SK-N-SH treated with all-trans-retinoic acid at 6 μM for 48 hours (cell line): ENCODE results near the gene MIPEP.
A peak's percentile ranks its signal among the peaks of the same experiment; 100 is the strongest.

Experiments used
- ATAC-seq: fragments of 200-7000 bp; cut with Tn5 transposase; 3 replicates; pipeline ENCODE4 v1.9.1; 2020; ENCODE audit warnings: mild to moderate bottlenecking, moderate library complexity
- ARNTL ChIP-seq: fragments of 450-650 bp; formaldehyde crosslinking; IDR thresholded peaks from 2 replicates; pipeline ENCODE4 v1.5.0; 2020; ENCODE audit warnings: low read depth, mild to moderate bottlenecking, moderate library complexity, borderline replicate concordance
- BACH2 ChIP-seq: fragments of 250-450 bp; sonication (Bioruptor Pico); IDR thresholded peaks from 2 replicates; pipeline ENCODE4 v1.9.0; 2021; ENCODE audit warnings: mild to moderate bottlenecking, borderline replicate concordance
- ESRRG ChIP-seq: fragments of 250-450 bp; sonication (Bioruptor Pico); IDR thresholded peaks from 2 replicates; pipeline ENCODE4 v1.6.1; 2021; ENCODE audit warnings: mild to moderate bottlenecking
- GLIS3 ChIP-seq: fragments of 250-450 bp; sonication (Bioruptor Pico); IDR thresholded peaks from 2 replicates; pipeline ENCODE4 v1.5.0; 2020; ENCODE audit warnings: mild to moderate bottlenecking, moderate library complexity
- ISL1 ChIP-seq: fragments of 250-450 bp; sonication (Bioruptor Pico); IDR thresholded peaks from 2 replicates; pipeline ENCODE4 v2.1.2; 2022; ENCODE audit warnings: mild to moderate bottlenecking, moderate library complexity
- OSR1 ChIP-seq: fragments of 250-450 bp; sonication (Bioruptor Pico); IDR thresholded peaks from 2 replicates; pipeline ENCODE4 v1.8.0; 2022; ENCODE audit warnings: moderate library complexity, mild to moderate bottlenecking, inconsistent platforms
- PPARA ChIP-seq: fragments of 250-450 bp; sonication (Bioruptor Pico); IDR thresholded peaks from 2 replicates; pipeline ENCODE4 v1.5.0; 2020; ENCODE audit warnings: mild to moderate bottlenecking, borderline replicate concordance
- TCF4 ChIP-seq: fragments of 250-450 bp; sonication (Bioruptor Pico); IDR thresholded peaks from 2 replicates; pipeline ENCODE4 v1.8.0; 2021; ENCODE audit warnings: mild to moderate bottlenecking, moderate library complexity, borderline replicate concordance
- TOX ChIP-seq: fragments of 250-450 bp; sonication (Bioruptor Pico); IDR thresholded peaks from 2 replicates; pipeline ENCODE4 v1.8.0; 2021; ENCODE audit warnings: mild to moderate bottlenecking, moderate library complexity, borderline replicate concordance
- TSHZ2 ChIP-seq: fragments of 250-450 bp; sonication (Bioruptor Pico); IDR thresholded peaks from 2 replicates; pipeline ENCODE4 v1.5.0; 2020; ENCODE audit warnings: mild to moderate bottlenecking, moderate library complexity
- ZC3H10 ChIP-seq: fragments of 250-450 bp; sonication (Bioruptor Pico); IDR thresholded peaks from 2 replicates; pipeline ENCODE4 v1.5.1; 2021; ENCODE audit warnings: mild to moderate bottlenecking, moderate library complexity
- ZFP3 ChIP-seq: fragments of 250-450 bp; sonication (Bioruptor Pico); IDR thresholded peaks from 2 replicates; pipeline ENCODE4 v1.5.0; 2020; ENCODE audit warnings: mild to moderate bottlenecking, moderate library complexity
- ZFP30 ChIP-seq: fragments of 450-650 bp; formaldehyde crosslinking; IDR thresholded peaks from 2 replicates; pipeline ENCODE4 v1.5.0; 2022; ENCODE audit warnings: mild to moderate bottlenecking, moderate library complexity
- ZNF565 ChIP-seq: fragments of 450-650 bp; formaldehyde crosslinking; conservative IDR thresholded peaks from 2 replicates; pipeline ENCODE4 v1.5.0; 2020; ENCODE audit warnings: low read depth, mild to moderate bottlenecking, moderate library complexity
- ZNF70 ChIP-seq: fragments of 450-650 bp; formaldehyde crosslinking; IDR thresholded peaks from 2 replicates; pipeline ENCODE4 v1.5.0; 2020; ENCODE audit warnings: mild to moderate bottlenecking, moderate library complexity
- ZNF8 ChIP-seq: fragments of 450-650 bp; formaldehyde crosslinking; IDR thresholded peaks from 2 replicates; pipeline ENCODE4 v1.5.0; 2020; ENCODE audit warnings: mild to moderate bottlenecking, moderate library complexity
- TF ChIP-seq, protein P1 (sequence below): fragments of 250-450 bp; sonication (Bioruptor Pico); IDR thresholded peaks from 2 replicates; pipeline ENCODE4 v1.5.1; 2021; ENCODE audit warnings: mild to moderate bottlenecking, moderate library complexity
- TF ChIP-seq, protein P2 (sequence below): fragments of 250-450 bp; sonication (Bioruptor Pico); IDR thresholded peaks from 2 replicates; pipeline ENCODE4 v1.8.0; 2021; ENCODE audit warnings: low read depth, mild to moderate bottlenecking, moderate library complexity, borderline replicate concordance
- TF ChIP-seq, protein P3 (sequence below): fragments of 250-450 bp; sonication (Bioruptor Pico); IDR thresholded peaks from 2 replicates; pipeline ENCODE4 v1.5.1; 2020; ENCODE audit warnings: low read depth, mild to moderate bottlenecking, moderate library complexity

The MIPEP gene

GRCh38 chr13:23771956-23772355 is 117.2 kb downstream of the MIPEP start:
- TF ChIP-seq ZNF565 (CRISPR knock-in tag) (no peak), OSR1 (CRISPR knock-in tag) (no peak), ZC3H10 (CRISPR knock-in tag) (no peak), TSHZ2 (CRISPR knock-in tag) (no peak), ZFP30 (CRISPR knock-in tag) (no peak), TOX (CRISPR knock-in tag) (no peak), ZFP3 (CRISPR knock-in tag) (no peak), ZNF70 (CRISPR knock-in tag) (no peak), BACH2 (CRISPR knock-in tag) (no peak), ARNTL (CRISPR knock-in tag) (no peak)
- TF ChIP-seq, protein P1, sequence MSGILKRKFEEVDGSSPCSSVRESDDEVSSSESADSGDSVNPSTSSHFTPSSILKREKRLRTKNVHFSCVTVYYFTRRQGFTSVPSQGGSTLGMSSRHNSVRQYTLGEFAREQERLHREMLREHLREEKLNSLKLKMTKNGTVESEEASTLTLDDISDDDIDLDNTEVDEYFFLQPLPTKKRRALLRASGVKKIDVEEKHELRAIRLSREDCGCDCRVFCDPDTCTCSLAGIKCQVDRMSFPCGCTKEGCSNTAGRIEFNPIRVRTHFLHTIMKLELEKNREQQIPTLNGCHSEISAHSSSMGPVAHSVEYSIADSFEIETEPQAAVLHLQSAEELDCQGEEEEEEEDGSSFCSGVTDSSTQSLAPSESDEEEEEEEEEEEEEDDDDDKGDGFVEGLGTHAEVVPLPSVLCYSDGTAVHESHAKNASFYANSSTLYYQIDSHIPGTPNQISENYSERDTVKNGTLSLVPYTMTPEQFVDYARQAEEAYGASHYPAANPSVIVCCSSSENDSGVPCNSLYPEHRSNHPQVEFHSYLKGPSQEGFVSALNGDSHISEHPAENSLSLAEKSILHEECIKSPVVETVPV (CRISPR knock-in tag), result no peak
- peak; percentile 47 for ATAC-seq

DNA sequence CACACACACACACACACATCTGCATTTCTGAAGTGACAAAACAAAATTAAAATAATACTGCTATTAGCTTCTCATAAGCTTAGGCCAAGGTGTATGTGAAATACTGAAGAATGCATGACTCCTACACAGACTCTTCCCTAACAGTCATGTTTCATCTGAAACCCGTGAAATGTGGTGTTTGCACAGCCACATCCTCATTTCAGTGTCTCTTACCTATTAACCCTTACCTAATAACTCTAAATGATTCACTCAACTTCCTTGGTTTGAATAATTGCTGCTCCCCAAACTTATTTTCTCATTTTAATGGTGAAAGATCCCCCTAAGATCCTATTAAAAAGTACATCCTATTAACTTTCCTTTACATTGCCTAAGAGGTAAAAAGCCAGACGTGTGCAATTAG is 117.6 kb downstream of the MIPEP start:
- no peak for ATAC-seq
- no peak for TF ChIP-seq ZNF8 (CRISPR knock-in tag)
- TF ChIP-seq ARNTL (CRISPR knock-in tag), result no peak
- TF ChIP-seq PPARA (CRISPR knock-in tag), result no peak
- no peak for TF ChIP-seq ESRRG (CRISPR knock-in tag)
- no peak for TF ChIP-seq TOX (CRISPR knock-in tag)
- TF ChIP-seq, protein P2, sequence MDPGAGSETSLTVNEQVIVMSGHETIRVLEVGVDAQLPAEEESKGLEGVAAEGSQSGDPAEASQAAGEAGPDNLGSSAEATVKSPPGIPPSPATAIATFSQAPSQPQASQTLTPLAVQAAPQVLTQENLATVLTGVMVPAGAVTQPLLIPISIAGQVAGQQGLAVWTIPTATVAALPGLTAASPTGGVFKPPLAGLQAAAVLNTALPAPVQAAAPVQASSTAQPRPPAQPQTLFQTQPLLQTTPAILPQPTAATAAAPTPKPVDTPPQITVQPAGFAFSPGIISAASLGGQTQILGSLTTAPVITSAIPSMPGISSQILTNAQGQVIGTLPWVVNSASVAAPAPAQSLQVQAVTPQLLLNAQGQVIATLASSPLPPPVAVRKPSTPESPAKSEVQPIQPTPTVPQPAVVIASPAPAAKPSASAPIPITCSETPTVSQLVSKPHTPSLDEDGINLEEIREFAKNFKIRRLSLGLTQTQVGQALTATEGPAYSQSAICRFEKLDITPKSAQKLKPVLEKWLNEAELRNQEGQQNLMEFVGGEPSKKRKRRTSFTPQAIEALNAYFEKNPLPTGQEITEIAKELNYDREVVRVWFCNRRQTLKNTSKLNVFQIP (CRISPR knock-in tag), result no peak
- TF ChIP-seq, protein P1 (CRISPR knock-in tag), result no peak
- no peak for TF ChIP-seq GLIS3 (CRISPR knock-in tag)
- no peak for TF ChIP-seq ISL1
- TF ChIP-seq TCF4 (CRISPR knock-in tag), result no peak
- TF ChIP-seq ZNF565 (CRISPR knock-in tag), result no peak

- no peak for ATAC-seq
- TF ChIP-seq TOX (CRISPR knock-in tag) (no peak), ZFP3 (CRISPR knock-in tag) (no peak), TSHZ2 (CRISPR knock-in tag) (no peak), ISL1 (no peak)
- TF ChIP-seq, protein P3, sequence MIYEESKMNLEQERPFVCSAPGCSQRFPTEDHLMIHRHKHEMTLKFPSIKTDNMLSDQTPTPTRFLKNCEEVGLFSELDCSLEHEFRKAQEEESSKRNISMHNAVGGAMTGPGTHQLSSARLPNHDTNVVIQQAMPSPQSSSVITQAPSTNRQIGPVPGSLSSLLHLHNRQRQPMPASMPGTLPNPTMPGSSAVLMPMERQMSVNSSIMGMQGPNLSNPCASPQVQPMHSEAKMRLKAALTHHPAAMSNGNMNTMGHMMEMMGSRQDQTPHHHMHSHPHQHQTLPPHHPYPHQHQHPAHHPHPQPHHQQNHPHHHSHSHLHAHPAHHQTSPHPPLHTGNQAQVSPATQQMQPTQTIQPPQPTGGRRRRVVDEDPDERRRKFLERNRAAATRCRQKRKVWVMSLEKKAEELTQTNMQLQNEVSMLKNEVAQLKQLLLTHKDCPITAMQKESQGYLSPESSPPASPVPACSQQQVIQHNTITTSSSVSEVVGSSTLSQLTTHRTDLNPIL (CRISPR knock-in tag), result no peak
Observed at GRCh38 chr13:23770973-23771372, 118.2 kb downstream of the MIPEP start.
